HepG2 (cell line): ENCODE data around the gene FAM174C. TPM values are rescaled to one million over a fixed set of nuclear protein-coding genes. Genes with fewer than 3 reads are reported as not detected.

Source experiments
- ATAC-seq: fragments of 200-7000 bp; cut with Tn5 transposase; 3 replicates; pipeline ENCODE4 v1.9.1; 2020; ENCODE audit warnings: mild to moderate bottlenecking, moderate library complexity
- BruUV-seq: library from RNA; stranded (reverse); fragments of 400-500 nt; replicated peaks from 2 replicates; lab custom pipeline; 2021; lab: Mats Ljungman, UMichigan
- CTCF ChIA-PET: fragments of 300-600 bp; formaldehyde crosslinking; extraction: SDS; loops from one replicate; lab custom pipeline; 2021; ENCODE audit warnings: low total read pairs, inconsistent platforms, low intra/inter-chr PET ratio; lab: Yijun Ruan, JAX
- POLR2A ChIA-PET: fragments of 350-600 bp; sonication (Branson Sonifier 250); formaldehyde crosslinking; loops from one replicate; lab custom pipeline; 2020; ENCODE audit warnings: antibody characterized with exemption, inconsistent platforms; lab: Yijun Ruan, JAX
- DNase-seq: peaks from one replicate; pipeline ENCODE4 v3.0.0-alpha.2; 2015; ENCODE audit warnings: low spot score
- FAIRE-seq: peaks from 3 replicates; lab custom pipeline; 2011; peaks lifted over from hg19 to GRCh38; lab: Jason Lieb, UNC
- H2AFZ ChIP-seq: one replicate; pipeline ENCODE4 v1.6.1; 2011; ENCODE audit warnings: low read length, inconsistent platforms
- H3K27ac ChIP-seq: fragments of 300-600 bp; 3 replicates; pipeline ENCODE4 v1.8.0; 2011; ENCODE audit warnings: mixed run types, mild to moderate bottlenecking, mixed read lengths, low read length, inconsistent platforms; ENCODE audit not compliant: insufficient read depth; ENCODE audit errors: extremely low read length
- H3K27me3 ChIP-seq, 2 experiments: fragments of 200-600 bp in 1 of 2; 2 replicates in 1 of 2; 3 replicates in 1 of 2; pipeline versions ENCODE4 v1.6.0 to v1.8.0; 2011; ENCODE audit warnings: low read length in 2 of 2, mild to moderate bottlenecking in 2 of 2, moderate library complexity in 2 of 2, inconsistent platforms in 1 of 2; ENCODE audit not compliant: insufficient read depth in 2 of 2, control insufficient read depth in 1 of 2
- H3K36me3 ChIP-seq, 2 experiments: fragments of 200-600 bp in 1 of 2; replicated peaks in 1 of 2; 2 replicates in 1 of 2; 3 replicates in 1 of 2; pipeline versions ENCODE4 v1.5.1 to v1.8.0; 2011; ENCODE audit warnings: low read length in 2 of 2, inconsistent platforms in 1 of 2; ENCODE audit not compliant: insufficient read depth in 2 of 2, control insufficient read depth in 1 of 2
- H3K4me1 ChIP-seq: 2 replicates; pipeline ENCODE4 v1.5.1; 2012; ENCODE audit warnings: low read length, inconsistent platforms; ENCODE audit not compliant: insufficient read depth
- H3K4me2 ChIP-seq: 2 replicates; pipeline ENCODE4 v1.6.0; 2011; ENCODE audit warnings: low read depth, low read length, inconsistent platforms
- H3K4me3 ChIP-seq, 3 experiments: fragments of 200-600 bp in 1 of 3; sonication (generic), shearing (Covaris generic) in 1 of 3; replicated peaks in 1 of 3; 2 replicates each; pipeline ENCODE4 v1.5.1; 2011 to 2016; ENCODE audit warnings: low read length in 3 of 3, inconsistent platforms in 2 of 3, low read depth in 2 of 3, mild to moderate bottlenecking in 2 of 3, control low read depth in 1 of 3, mixed read lengths in 1 of 3; ENCODE audit not compliant: insufficient read depth in 1 of 3
- H3K79me2 ChIP-seq: one replicate; pipeline ENCODE4 v1.6.1; 2011; ENCODE audit warnings: low read length, inconsistent platforms; ENCODE audit not compliant: insufficient read depth
- H3K9ac ChIP-seq: 2 replicates; pipeline ENCODE4 v1.6.0; 2011; ENCODE audit warnings: mild to moderate bottlenecking, low read depth, low read length, inconsistent platforms; ENCODE audit not compliant: insufficient read depth
- H3K9me3 ChIP-seq: 2 replicates; pipeline ENCODE4 v1.5.1; 2012; ENCODE audit warnings: mild to moderate bottlenecking, low read length
- H4K20me1 ChIP-seq: 2 replicates; pipeline ENCODE4 v1.6.0; 2011; ENCODE audit warnings: inconsistent platforms, mild to moderate bottlenecking, low read length, moderate library complexity; ENCODE audit not compliant: insufficient read depth
- NR2F1 ChIP-seq, 2 experiments: fragments of 450-650 bp in 1 of 2; formaldehyde crosslinking in 1 of 2; IDR thresholded peaks; 2 replicates each; pipeline versions ENCODE4 v1.5.0 to v1.6.1; 2016 to 2020; ENCODE audit warnings: mild to moderate bottlenecking in 1 of 2, missing compliant biosample characterization in 1 of 2, missing genetic modification reagents in 1 of 2, moderate library complexity in 1 of 2
- TEAD3 ChIP-seq: optimal IDR thresholded peaks from 2 replicates; pipeline ENCODE3; 2016; ENCODE audit warnings: borderline replicate concordance
- ZNF121 ChIP-seq: sonication (generic); formaldehyde crosslinking; IDR thresholded peaks from 2 replicates; pipeline ENCODE4 v1.5.0; 2020; ENCODE audit warnings: mild to moderate bottlenecking, missing genetic modification reagents
- WGBS: methylation state at CpG from one replicate; pipeline ENCODE4 v1.1.6; 2017; ENCODE audit warnings: low lambda C conversion rate; 5-methylcytosine and 5-hydroxymethylcytosine counted together
- in situ Hi-C: cut with HindIII; loops from 2 replicates; pipeline ENCODE4 v1.10.0; 2017; ENCODE audit warnings: low pct_unique_long_range_greater_than_20kb; ENCODE audit not compliant: extremely low pct_ligation_motif_present
- intact Hi-C: fragments of 100-400 bp; cut with micrococcal nuclease; formaldehyde crosslinking; loops from one replicate; pipeline ENCODE4 v1.10.0; 2022; ENCODE audit not compliant: unreplicated experiment
- polyA plus RNA-seq, 8 experiments: library from polyadenylated mRNA; depleted of rRNA in 3 of 8; stranded (reverse) in 7 of 8; unstranded in 1 of 8; fragments of >200 nt; fragmentation: Illumina TruSeq in 4 of 8; extraction: Trizol in 4 of 8; gene quantifications; 2 replicates each; pipeline versions ENCODE4 v1.2.1 to v1.2.3, GENCODE V29; 2011 to 2016; ENCODE audit warnings: low read depth in 4 of 8, missing spikeins in 1 of 8, mixed read lengths in 1 of 8; ENCODE audit not compliant: insufficient read depth in 1 of 8
- total RNA-seq, 5 experiments: library from RNA; depleted of rRNA; stranded (reverse); fragments of >200 nt; fragmentation: Illumina TruSeq; extraction: Trizol; gene quantifications; 2 replicates each; pipeline ENCODE4 v1.2.3, GENCODE V29; 2016; ENCODE audit warnings: low read depth in 1 of 5
- TF ChIP-seq, protein P1 (sequence below): sonication (generic); formaldehyde crosslinking; IDR thresholded peaks from 2 replicates; pipeline ENCODE4 v1.4.0; 2020; ENCODE audit warnings: missing genetic modification reagents
- TF ChIP-seq, protein P2 (sequence below): sonication (generic); formaldehyde crosslinking; IDR thresholded peaks from 2 replicates; pipeline ENCODE4 v1.5.0; 2020; ENCODE audit warnings: mild to moderate bottlenecking, missing genetic modification reagents
- TF ChIP-seq, protein P3 (sequence below): sonication (generic); formaldehyde crosslinking; IDR thresholded peaks from 2 replicates; pipeline ENCODE4 v1.5.0; 2020; ENCODE audit warnings: mild to moderate bottlenecking, missing genetic modification reagents, moderate library complexity
- TF ChIP-seq, protein P4 (sequence below): sonication (generic); formaldehyde crosslinking; IDR thresholded peaks from 2 replicates; pipeline ENCODE4 v1.8.1; 2023; ENCODE audit warnings: mild to moderate bottlenecking, missing genetic modification reagents
- TF ChIP-seq, protein P5 (sequence below): sonication (generic); formaldehyde crosslinking; IDR thresholded peaks from 2 replicates; pipeline ENCODE4 v1.4.0; 2020; ENCODE audit warnings: missing genetic modification reagents

The FAM174C gene
- total and polyA plus RNA-seq, 2 of the 13 experiments (the other 11 are each of a cell fraction or from before 2014, with no cell fraction given), result 19.5 to 31.3 TPM

DNA sequence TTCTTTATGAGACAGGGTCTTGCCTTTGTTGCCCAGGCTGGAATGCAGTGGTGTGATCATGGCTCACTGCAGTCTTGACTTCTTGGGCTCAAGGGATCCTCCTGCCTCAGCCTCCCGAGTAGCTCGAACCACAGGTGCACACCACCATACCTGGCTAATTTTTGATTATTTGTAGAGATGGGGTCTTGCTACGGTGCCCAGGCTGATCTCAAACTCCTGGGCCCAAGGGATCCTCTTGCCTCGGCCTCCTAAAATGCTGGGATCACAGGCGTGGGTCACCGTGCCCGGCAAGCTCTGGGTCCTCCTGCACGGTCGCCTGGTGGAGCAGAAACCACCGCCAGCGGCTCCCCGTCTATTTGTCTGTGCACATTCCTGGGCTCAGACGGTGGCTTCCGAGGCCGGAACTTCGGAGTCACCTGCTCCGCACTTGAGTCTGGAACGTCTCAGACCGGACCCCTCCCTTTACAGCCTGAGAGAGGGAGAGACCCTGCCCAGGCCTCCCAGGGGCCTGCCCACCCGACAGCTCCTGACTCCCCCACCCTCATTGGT lies 32.5 kb downstream of the FAM174C start (continued):
- TF ChIP-seq TEAD3 (CRISPR knock-in tag) (peak; percentile 48), ZNF121 (peak; percentile 73; the same call in 1 of the 2 replicates)
- TF ChIP-seq, protein P1, sequence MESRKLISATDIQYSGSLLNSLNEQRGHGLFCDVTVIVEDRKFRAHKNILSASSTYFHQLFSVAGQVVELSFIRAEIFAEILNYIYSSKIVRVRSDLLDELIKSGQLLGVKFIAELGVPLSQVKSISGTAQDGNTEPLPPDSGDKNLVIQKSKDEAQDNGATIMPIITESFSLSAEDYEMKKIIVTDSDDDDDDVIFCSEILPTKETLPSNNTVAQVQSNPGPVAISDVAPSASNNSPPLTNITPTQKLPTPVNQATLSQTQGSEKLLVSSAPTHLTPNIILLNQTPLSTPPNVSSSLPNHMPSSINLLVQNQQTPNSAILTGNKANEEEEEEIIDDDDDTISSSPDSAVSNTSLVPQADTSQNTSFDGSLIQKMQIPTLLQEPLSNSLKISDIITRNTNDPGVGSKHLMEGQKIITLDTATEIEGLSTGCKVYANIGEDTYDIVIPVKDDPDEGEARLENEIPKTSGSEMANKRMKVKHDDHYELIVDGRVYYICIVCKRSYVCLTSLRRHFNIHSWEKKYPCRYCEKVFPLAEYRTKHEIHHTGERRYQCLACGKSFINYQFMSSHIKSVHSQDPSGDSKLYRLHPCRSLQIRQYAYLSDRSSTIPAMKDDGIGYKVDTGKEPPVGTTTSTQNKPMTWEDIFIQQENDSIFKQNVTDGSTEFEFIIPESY (CRISPR knock-in tag), result peak; percentile 44; the same call in 1 of the 2 replicates

DNA sequence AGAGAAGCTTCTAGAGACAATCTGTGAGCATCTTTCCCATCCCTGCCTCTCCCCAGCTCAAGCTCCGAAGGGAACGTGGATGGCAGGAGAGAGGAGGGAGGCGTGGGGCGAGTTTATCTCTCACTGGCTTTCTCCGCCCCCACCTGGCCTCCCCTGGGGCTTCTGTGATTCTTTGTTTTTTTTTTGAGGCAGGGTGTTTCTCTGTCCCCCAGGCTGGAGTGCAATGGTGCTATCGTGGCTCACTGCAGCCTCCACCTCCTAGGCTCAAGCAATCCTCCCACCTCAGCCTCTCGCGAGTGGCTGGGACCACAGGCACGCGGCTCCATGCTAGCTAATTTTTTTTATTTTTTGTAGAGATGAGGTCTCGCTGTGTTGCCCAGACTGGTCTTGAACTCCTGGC lies 33.4 kb downstream of the FAM174C start:
- Histone ChIP-seq H3K9ac (no peak overlapping the region), H3K4me1 (peaks cover 58% of the 10 kb centered on the region), H2AFZ (no peak overlapping the region), H3K27ac (no peak overlapping the region), H4K20me1 (no peaks in the 10 kb centered on the region), H3K36me3 (no peaks in the 10 kb centered on the region), H3K4me3 (no peak overlapping the region), H3K79me2 (no peaks in the 10 kb centered on the region), H3K9me3 (no peaks in the 10 kb centered on the region), H3K4me2 (no peak overlapping the region; the same call in 1 of the 2 replicates), H3K27me3 (peaks cover 0 to 12% of the 10 kb centered on the region in 2 experiments; a peak in 4 of 5 replicates)
- no peak for ATAC-seq
- no TSS peak for BruUV-seq
- 10% methylated on average over 10 of the region's 11 CpGs for WGBS
- intact Hi-C loops, result no loop called here
- in situ Hi-C loops, result no loop called here
- FAIRE-seq, result no peak
- no peak for TF ChIP-seq NR2F1 (CRISPR knock-in tag; IDR thresholded peaks at IDR 0.05)
- TF ChIP-seq, protein P2, sequence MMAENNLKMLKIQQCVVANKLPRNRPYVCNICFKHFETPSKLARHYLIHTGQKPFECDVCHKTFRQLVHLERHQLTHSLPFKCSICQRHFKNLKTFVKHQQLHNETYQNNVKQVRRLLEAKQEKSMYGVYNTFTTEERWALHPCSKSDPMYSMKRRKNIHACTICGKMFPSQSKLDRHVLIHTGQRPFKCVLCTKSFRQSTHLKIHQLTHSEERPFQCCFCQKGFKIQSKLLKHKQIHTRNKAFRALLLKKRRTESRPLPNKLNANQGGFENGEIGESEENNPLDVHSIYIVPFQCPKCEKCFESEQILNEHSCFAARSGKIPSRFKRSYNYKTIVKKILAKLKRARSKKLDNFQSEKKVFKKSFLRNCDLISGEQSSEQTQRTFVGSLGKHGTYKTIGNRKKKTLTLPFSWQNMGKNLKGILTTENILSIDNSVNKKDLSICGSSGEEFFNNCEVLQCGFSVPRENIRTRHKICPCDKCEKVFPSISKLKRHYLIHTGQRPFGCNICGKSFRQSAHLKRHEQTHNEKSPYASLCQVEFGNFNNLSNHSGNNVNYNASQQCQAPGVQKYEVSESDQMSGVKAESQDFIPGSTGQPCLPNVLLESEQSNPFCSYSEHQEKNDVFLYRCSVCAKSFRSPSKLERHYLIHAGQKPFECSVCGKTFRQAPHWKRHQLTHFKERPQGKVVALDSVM (CRISPR knock-in tag), result peak; percentile 33; the same call in 1 of the 2 replicates
- TF ChIP-seq, protein P3, sequence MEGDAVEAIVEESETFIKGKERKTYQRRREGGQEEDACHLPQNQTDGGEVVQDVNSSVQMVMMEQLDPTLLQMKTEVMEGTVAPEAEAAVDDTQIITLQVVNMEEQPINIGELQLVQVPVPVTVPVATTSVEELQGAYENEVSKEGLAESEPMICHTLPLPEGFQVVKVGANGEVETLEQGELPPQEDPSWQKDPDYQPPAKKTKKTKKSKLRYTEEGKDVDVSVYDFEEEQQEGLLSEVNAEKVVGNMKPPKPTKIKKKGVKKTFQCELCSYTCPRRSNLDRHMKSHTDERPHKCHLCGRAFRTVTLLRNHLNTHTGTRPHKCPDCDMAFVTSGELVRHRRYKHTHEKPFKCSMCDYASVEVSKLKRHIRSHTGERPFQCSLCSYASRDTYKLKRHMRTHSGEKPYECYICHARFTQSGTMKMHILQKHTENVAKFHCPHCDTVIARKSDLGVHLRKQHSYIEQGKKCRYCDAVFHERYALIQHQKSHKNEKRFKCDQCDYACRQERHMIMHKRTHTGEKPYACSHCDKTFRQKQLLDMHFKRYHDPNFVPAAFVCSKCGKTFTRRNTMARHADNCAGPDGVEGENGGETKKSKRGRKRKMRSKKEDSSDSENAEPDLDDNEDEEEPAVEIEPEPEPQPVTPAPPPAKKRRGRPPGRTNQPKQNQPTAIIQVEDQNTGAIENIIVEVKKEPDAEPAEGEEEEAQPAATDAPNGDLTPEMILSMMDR (CRISPR knock-in tag), result 0 out of 2 replicates have a peak, but pooled peaks have one; percentile 23
- TF ChIP-seq, protein P4, sequence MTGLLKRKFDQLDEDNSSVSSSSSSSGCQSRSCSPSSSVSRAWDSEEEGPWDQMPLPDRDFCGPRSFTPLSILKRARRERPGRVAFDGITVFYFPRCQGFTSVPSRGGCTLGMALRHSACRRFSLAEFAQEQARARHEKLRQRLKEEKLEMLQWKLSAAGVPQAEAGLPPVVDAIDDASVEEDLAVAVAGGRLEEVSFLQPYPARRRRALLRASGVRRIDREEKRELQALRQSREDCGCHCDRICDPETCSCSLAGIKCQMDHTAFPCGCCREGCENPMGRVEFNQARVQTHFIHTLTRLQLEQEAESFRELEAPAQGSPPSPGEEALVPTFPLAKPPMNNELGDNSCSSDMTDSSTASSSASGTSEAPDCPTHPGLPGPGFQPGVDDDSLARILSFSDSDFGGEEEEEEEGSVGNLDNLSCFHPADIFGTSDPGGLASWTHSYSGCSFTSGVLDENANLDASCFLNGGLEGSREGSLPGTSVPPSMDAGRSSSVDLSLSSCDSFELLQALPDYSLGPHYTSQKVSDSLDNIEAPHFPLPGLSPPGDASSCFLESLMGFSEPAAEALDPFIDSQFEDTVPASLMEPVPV (CRISPR knock-in tag), result no peak
- TF ChIP-seq, protein P5, sequence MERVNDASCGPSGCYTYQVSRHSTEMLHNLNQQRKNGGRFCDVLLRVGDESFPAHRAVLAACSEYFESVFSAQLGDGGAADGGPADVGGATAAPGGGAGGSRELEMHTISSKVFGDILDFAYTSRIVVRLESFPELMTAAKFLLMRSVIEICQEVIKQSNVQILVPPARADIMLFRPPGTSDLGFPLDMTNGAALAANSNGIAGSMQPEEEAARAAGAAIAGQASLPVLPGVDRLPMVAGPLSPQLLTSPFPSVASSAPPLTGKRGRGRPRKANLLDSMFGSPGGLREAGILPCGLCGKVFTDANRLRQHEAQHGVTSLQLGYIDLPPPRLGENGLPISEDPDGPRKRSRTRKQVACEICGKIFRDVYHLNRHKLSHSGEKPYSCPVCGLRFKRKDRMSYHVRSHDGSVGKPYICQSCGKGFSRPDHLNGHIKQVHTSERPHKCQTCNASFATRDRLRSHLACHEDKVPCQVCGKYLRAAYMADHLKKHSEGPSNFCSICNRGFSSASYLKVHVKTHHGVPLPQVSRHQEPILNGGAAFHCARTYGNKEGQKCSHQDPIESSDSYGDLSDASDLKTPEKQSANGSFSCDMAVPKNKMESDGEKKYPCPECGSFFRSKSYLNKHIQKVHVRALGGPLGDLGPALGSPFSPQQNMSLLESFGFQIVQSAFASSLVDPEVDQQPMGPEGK (CRISPR knock-in tag), result peak; percentile 49; the same call in 1 of the 2 replicates
- DNase-seq, result no peak
- CTCF ChIA-PET, result no interaction called here
- POLR2A ChIA-PET, result interaction anchor here (0.8 to 1.8 kb wide), 2 partner anchors 15 to 24 kb away, joined by 3 to 4 read pairs; no protein-coding TSS in a partner anchor
